GM12801 (cell line): Measurements from ENCODE around the gene PLEKHG1.

Source experiments
- CTCF ChIP-seq: IDR thresholded peaks from one replicate; pipeline ENCODE4 v1.5.1; 2011; ENCODE audit warnings: control low read depth; ENCODE audit not compliant: insufficient read length; ENCODE audit errors: extremely low read depth

The PLEKHG1 gene

GRCh38 chr6:150579611-150580010, 20.1 kb upstream of the PLEKHG1 start:
- no peak for TF ChIP-seq CTCF

GRCh38 chr6:150580489-150580888, 19.2 kb upstream of the PLEKHG1 start:
- TF ChIP-seq CTCF = no peak

GRCh38 chr6:150584065-150584464, 15.6 kb upstream of the PLEKHG1 start:
- no peak for TF ChIP-seq CTCF

- no peak for TF ChIP-seq CTCF
Measured at GRCh38 chr6:150584596-150584995, 15.1 kb upstream of the PLEKHG1 start.

- TF ChIP-seq CTCF = no peak
Measured at GRCh38 chr6:150586850-150587359, 12.8 kb upstream of the PLEKHG1 start.

GRCh38 chr6:150587637-150588036, 12.0 kb upstream of the PLEKHG1 start:
- no peak for TF ChIP-seq CTCF

- no peak for TF ChIP-seq CTCF
Measured at GRCh38 chr6:150588888-150589499, 10.7 kb upstream of the PLEKHG1 start.

- TF ChIP-seq CTCF = no peak
Measured at GRCh38 chr6:150589852-150590251, 9.8 kb upstream of the PLEKHG1 start.
